Kidney (tissue), 14 donors: ENCODE data around the gene UTP25. TPM values are rescaled to one million over a fixed set of nuclear protein-coding genes. Genes with fewer than 3 reads are reported as not detected.

Experiments
- DNase-seq, 5 donors: peaks; one replicate each; pipeline ENCODE4 v3.0.0-alpha.2; 2013 to 2020
- FAIRE-seq: peaks from 2 replicates; lab custom pipeline; 2012; peaks lifted over from hg19 to GRCh38; lab: Jason Lieb, UNC
- H3K27ac ChIP-seq, 2 donors: one replicate each; pipeline ENCODE4 v1.7.0; 2013; ENCODE audit warnings: low read depth in 2 of 2, low read length in 2 of 2, inconsistent platforms in 1 of 2
- H3K27me3 ChIP-seq: one replicate; pipeline ENCODE4 v1.7.1; 2013; ENCODE audit warnings: low read length, inconsistent platforms; ENCODE audit not compliant: control insufficient read depth, insufficient read depth
- H3K36me3 ChIP-seq, 3 donors: one replicate each; pipeline versions ENCODE4 v1.7.0 to v1.7.1; 2013; ENCODE audit warnings: low read length in 3 of 3, control low read depth in 1 of 3, inconsistent platforms in 1 of 3; ENCODE audit not compliant: insufficient read depth in 3 of 3, control insufficient read depth in 2 of 3
- H3K4me1 ChIP-seq, 3 donors: one replicate each; pipeline versions ENCODE4 v1.7.0 to v1.7.1; 2013; ENCODE audit warnings: low read length in 3 of 3, inconsistent platforms in 1 of 3, low read depth in 1 of 3; ENCODE audit not compliant: control insufficient read depth in 2 of 3, insufficient read depth in 2 of 3
- H3K4me3 ChIP-seq, 3 donors: one replicate each; pipeline versions ENCODE4 v1.7.0 to v1.8.1; 2013; ENCODE audit warnings: low read length in 3 of 3, control low read depth in 1 of 3, inconsistent platforms in 1 of 3
- H3K9ac ChIP-seq, 3 donors: one replicate each; pipeline versions ENCODE4 v1.7.0 to v1.7.1; 2013; ENCODE audit warnings: low read length in 3 of 3, control low read depth in 1 of 3, inconsistent platforms in 1 of 3
- H3K9me3 ChIP-seq, 3 donors: one replicate each; pipeline versions ENCODE4 v1.7.0 to v1.7.1; 2013; ENCODE audit warnings: low read length in 3 of 3, control low read depth in 1 of 3, inconsistent platforms in 1 of 3; ENCODE audit not compliant: control insufficient read depth in 2 of 3, insufficient read depth in 1 of 3
- CTCF ChIP-seq: IDR thresholded peaks from 3 replicates; pipeline ENCODE4 v1.5.1; 2012; ENCODE audit warnings: mild to moderate bottlenecking, moderate library complexity, borderline replicate concordance; ENCODE audit not compliant: insufficient read depth; ENCODE audit errors: extremely low read depth
- intact Hi-C: fragments of 100-400 bp; cut with DNase I; formaldehyde crosslinking; loops from one replicate; pipeline ENCODE4 v1.11.1; 2022
- polyA plus RNA-seq: library from polyadenylated mRNA; stranded (reverse); fragments of 350-450 nt; fragmentation: Illumina TruSeq; extraction: RNeasy Lipid Tissue Mini Kit (QIAGEN cat#74804); gene quantifications from one replicate; pipeline ENCODE4 v1.2.3, GENCODE V29; 2014; ENCODE audit warnings: low read depth, low replicate concordance; ENCODE audit not compliant: insufficient read depth
- total RNA-seq: library from RNA; stranded (reverse); fragmentation: NEBNext Ultra II Directional; extraction: Animal tissue kit (Norgen Biotek cat#: 25700); gene quantifications from one replicate; pipeline ENCODE4 v1.2.1, GENCODE V29; 2021
- donor health status: control.
- donor health status: control.
- donor health status: control.
- donor health status: control.
- donor health status: control.
- donor health status: DM: yes; HTN: yes; CAD: no.
- donor health status: Normal renal cell carcinoma (clear cell type).

UTP25 gene
- total and polyA plus RNA-seq, 2 donors from 2014 or later, result 2.0 to 8.9 TPM

DNA sequence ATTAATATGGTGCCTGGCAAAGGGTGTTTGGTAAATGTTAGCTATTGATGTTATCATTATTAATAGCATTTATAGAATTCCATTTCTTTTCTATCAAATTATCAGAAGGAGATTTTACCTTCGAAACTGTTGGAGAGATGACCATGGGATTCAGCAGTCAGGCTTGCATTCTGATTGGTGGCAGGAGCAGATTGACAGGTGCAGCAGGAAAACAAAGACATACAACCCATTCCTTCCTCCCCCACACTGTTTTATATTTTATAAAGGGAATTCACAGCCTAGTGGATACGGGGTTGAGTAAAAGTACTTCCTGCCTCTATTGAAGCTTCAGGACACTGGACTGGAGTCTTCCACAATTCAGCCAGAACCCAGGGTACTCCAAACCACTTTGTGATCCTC, 55.2 kb downstream of the UTP25 start:
- intact Hi-C loops, result no loop called here
- Histone ChIP-seq H3K9me3 (no peaks in the 10 kb centered on the region), H3K27me3 (no peaks in the 10 kb centered on the region), H3K4me1 (no peaks in the 10 kb centered on the region), H3K4me3 (no peak overlapping the region), H3K9ac (no peak overlapping the region), H3K27ac (no peak overlapping the region), H3K36me3 (no peaks in the 10 kb centered on the region)
- no peak for FAIRE-seq
- DNase-seq, result no peak
- no peak for TF ChIP-seq CTCF

DNA sequence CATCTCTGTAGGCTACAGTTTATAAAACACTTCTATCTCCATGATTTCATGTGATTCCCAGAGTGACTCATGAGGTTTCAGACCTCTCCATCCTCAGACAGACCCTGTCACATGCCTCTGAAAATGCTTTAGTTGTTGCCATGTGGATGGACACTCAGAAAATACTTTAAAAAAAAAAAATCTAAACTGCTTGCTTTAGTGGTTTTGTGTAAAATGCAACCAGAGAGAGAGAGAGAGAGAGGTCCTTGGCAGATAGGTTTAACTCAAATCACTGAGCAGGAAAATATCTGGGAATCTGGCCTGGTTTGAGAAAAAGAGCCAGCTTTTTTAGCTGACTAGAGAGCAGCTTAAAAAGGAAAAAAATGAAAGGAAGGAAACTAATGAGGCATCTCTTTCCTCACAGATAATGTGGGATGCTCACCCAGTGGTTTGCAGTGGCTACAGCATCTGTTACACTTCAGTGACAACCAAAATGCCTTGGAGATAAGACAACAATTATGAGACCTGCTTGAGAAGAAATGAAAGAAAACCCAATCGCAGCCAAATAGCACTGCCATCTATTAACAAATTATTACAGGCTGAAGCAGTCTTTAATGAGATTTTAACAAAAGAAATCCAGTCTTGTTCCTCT, 55.7 kb downstream of the UTP25 start:
- FAIRE-seq (no peak), DNase-seq (peak in 1 of 5 donors; percentile 35)
- no peaks in the 10 kb centered on the region for H3K27me3 ChIP-seq
- no peaks in the 10 kb centered on the region for H3K4me1 ChIP-seq
- no peaks in the 10 kb centered on the region for H3K9me3 ChIP-seq
- no peak overlapping the region for H3K4me3 ChIP-seq
- no peaks in the 10 kb centered on the region for H3K36me3 ChIP-seq
- H3K27ac ChIP-seq, result no peak overlapping the region
- intact Hi-C loops, result no loop called here
- no peak for TF ChIP-seq CTCF
- no peak overlapping the region for H3K9ac ChIP-seq

DNA sequence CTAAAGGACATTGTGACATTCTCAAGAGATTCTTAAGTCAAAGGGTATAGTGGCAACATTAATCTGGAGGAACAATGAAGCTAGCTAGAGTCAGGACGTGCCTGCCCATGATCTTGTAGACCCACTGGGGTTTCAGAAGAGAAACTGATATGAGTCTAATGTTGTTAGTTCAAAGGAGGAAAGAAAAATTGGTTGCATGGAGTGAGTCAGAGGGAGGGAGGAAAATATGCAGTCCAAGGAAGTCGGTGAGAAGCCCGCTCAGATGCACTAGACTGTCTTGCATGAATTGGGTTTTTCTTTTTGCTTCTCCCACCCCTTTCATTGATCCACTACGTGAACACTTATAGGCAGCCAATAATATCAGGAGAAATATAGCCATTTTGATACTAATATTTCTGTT, 56.5 kb downstream of the UTP25 start:
- no peak for FAIRE-seq
- Histone ChIP-seq H3K27me3 (no peaks in the 10 kb centered on the region), H3K4me1 (no peaks in the 10 kb centered on the region), H3K36me3 (no peaks in the 10 kb centered on the region), H3K4me3 (no peak overlapping the region), H3K27ac (no peak overlapping the region), H3K9ac (no peak overlapping the region), H3K9me3 (no peaks in the 10 kb centered on the region)
- intact Hi-C loops, result no loop called here
- TF ChIP-seq CTCF, result no peak
- DNase-seq, result no peak

GRCh38 chr1:209884665-209885117, 56.9 kb downstream of the UTP25 start:
- intact Hi-C loops, result no loop called here
- Histone ChIP-seq H3K4me1 (no peaks in the 10 kb centered on the region), H3K27ac (no peak overlapping the region), H3K4me3 (no peak overlapping the region), H3K27me3 (no peaks in the 10 kb centered on the region), H3K9me3 (no peaks in the 10 kb centered on the region), H3K9ac (no peak overlapping the region), H3K36me3 (no peaks in the 10 kb centered on the region)
- no peak for FAIRE-seq
- TF ChIP-seq CTCF, result no peak
- peak in 2 of 5 donors; percentile 21 to 87 for DNase-seq
